IMR-90 (cell line): ENCODE measurements around the gene ZNF77. TPM values are rescaled to one million over a fixed set of nuclear protein-coding genes. Genes with fewer than 3 reads are reported as not detected.

Source experiments
- ATAC-seq: fragments of 200-7000 bp; cut with Tn5 transposase; 2 replicates; pipeline ENCODE4 v1.9.1; 2020; ENCODE audit warnings: low read depth, mild to moderate bottlenecking, moderate library complexity
- BruUV-seq: library from RNA; stranded (reverse); fragments of 400-500 nt; replicated peaks from 2 replicates; lab custom pipeline; 2021; lab: Mats Ljungman, UMichigan
- CTCF ChIA-PET: fragments of 300-600 bp; formaldehyde crosslinking; extraction: SDS; loops from one replicate; lab custom pipeline; 2021; ENCODE audit warnings: antibody characterized with exemption; lab: Yijun Ruan, JAX
- POLR2A ChIA-PET: fragments of 300-600 bp; sonication (Branson Sonifier 250); formaldehyde crosslinking; loops from one replicate; lab custom pipeline; 2022; ENCODE audit warnings: antibody characterized with exemption; ENCODE audit not compliant: unreplicated experiment; lab: Charles Lee
- DNase-seq: peaks from one replicate; pipeline ENCODE4 v3.0.0; 2013
- H2AFZ ChIP-seq: replicated peaks from 2 replicates; pipeline ENCODE3; 2013; ENCODE audit warnings: low read length, mild to moderate bottlenecking; ENCODE audit not compliant: poor library complexity
- H2AK5ac ChIP-seq: 2 replicates; pipeline ENCODE4 v1.6.1; 2013; ENCODE audit warnings: low read depth, low read length, inconsistent platforms
- H2AK9ac ChIP-seq: replicated peaks from 2 replicates; pipeline ENCODE3; 2013; ENCODE audit warnings: mild to moderate bottlenecking, low read depth, low read length, moderate library complexity; ENCODE audit not compliant: poor library complexity
- H2BK120ac ChIP-seq: 2 replicates; pipeline ENCODE4 v1.6.1; 2013; ENCODE audit warnings: low read depth, low read length, inconsistent platforms
- H2BK15ac ChIP-seq: 3 replicates; pipeline ENCODE4 v1.6.1; 2013; ENCODE audit warnings: low read depth, low read length, inconsistent platforms
- H2BK20ac ChIP-seq: 2 replicates; pipeline ENCODE4 v1.6.1; 2013; ENCODE audit warnings: low read depth, mild to moderate bottlenecking, inconsistent platforms, low read length, moderate library complexity
- H2BK5ac ChIP-seq: 2 replicates; pipeline ENCODE4 v1.6.1; 2013; ENCODE audit warnings: mild to moderate bottlenecking, low read depth, low read length, inconsistent platforms; ENCODE audit not compliant: poor library complexity, severe bottlenecking
- H3K14ac ChIP-seq: replicated peaks from 2 replicates; pipeline ENCODE4 v1.6.1; 2013; ENCODE audit warnings: low read depth, low read length, inconsistent platforms
- H3K18ac ChIP-seq: 2 replicates; pipeline ENCODE4 v1.6.1; 2013; ENCODE audit warnings: low read depth, low read length, control low read depth
- H3K23ac ChIP-seq: 2 replicates; pipeline ENCODE4 v1.6.1; 2013; ENCODE audit warnings: low read depth, low read length, inconsistent platforms
- H3K27ac ChIP-seq: 2 replicates; pipeline ENCODE4 v1.5.1; 2013; ENCODE audit warnings: mild to moderate bottlenecking, control low read depth, low read length; ENCODE audit not compliant: insufficient read depth
- H3K27me3 ChIP-seq: 2 replicates; pipeline ENCODE4 v1.6.1; 2013; ENCODE audit warnings: low read length; ENCODE audit not compliant: control insufficient read depth, insufficient read depth
- H3K36me3 ChIP-seq: 2 replicates; pipeline ENCODE4 v1.6.1; 2013; ENCODE audit warnings: low read length, mixed read lengths; ENCODE audit not compliant: control insufficient read depth, insufficient read depth
- H3K4ac ChIP-seq: 2 replicates; pipeline ENCODE4 v1.6.1; 2013; ENCODE audit warnings: low read depth, low read length, inconsistent platforms
- H3K4me1 ChIP-seq: 2 replicates; pipeline ENCODE4 v1.6.1; 2013; ENCODE audit warnings: low read length, mixed read lengths; ENCODE audit not compliant: control insufficient read depth, insufficient read depth
- H3K4me2 ChIP-seq: 2 replicates; pipeline ENCODE4 v1.6.1; 2013; ENCODE audit warnings: low read depth, mild to moderate bottlenecking, control low read depth, low read length, moderate library complexity
- H3K4me3 ChIP-seq: 2 replicates; pipeline ENCODE4 v1.5.1; 2013; ENCODE audit warnings: low read depth, mild to moderate bottlenecking, control low read depth, low read length, moderate library complexity; ENCODE audit not compliant: insufficient read depth
- H3K56ac ChIP-seq: 2 replicates; pipeline ENCODE4 v1.6.1; 2013; ENCODE audit warnings: low read length, inconsistent platforms; ENCODE audit not compliant: insufficient read depth; ENCODE audit errors: extremely low read depth
- H3K79me1 ChIP-seq, 2 experiments: 2 replicates each; pipeline ENCODE4 v1.6.1; 2013; ENCODE audit warnings: low read length in 2 of 2, inconsistent platforms in 1 of 2, low read depth in 1 of 2
- H3K9ac ChIP-seq: 2 replicates; pipeline ENCODE4 v1.6.1; 2013; ENCODE audit warnings: low read depth, low read length, control low read depth
- H3K9me1 ChIP-seq: 2 replicates; pipeline ENCODE4 v1.6.1; 2013; ENCODE audit warnings: low read length, inconsistent platforms; ENCODE audit not compliant: insufficient read depth
- H3K9me3 ChIP-seq: 2 replicates; pipeline ENCODE4 v1.6.1; 2013; ENCODE audit warnings: low read length; ENCODE audit not compliant: control insufficient read depth, insufficient read depth
- H4K20me1 ChIP-seq: 2 replicates; pipeline ENCODE4 v1.6.1; 2013; ENCODE audit warnings: low read length, inconsistent platforms; ENCODE audit not compliant: insufficient read depth
- H4K5ac ChIP-seq: 2 replicates; pipeline ENCODE4 v1.6.1; 2013; ENCODE audit warnings: mild to moderate bottlenecking, low read depth, low read length, control low read depth
- H4K8ac ChIP-seq, 2 experiments: 2 replicates each; pipeline ENCODE4 v1.6.1; 2013; ENCODE audit warnings: low read depth in 2 of 2, low read length in 2 of 2, control low read depth in 1 of 2, inconsistent platforms in 1 of 2
- H4K91ac ChIP-seq: 2 replicates; pipeline ENCODE4 v1.6.1; 2013; ENCODE audit warnings: low read depth, low read length, inconsistent platforms; ENCODE audit not compliant: insufficient read depth
- NFE2L2 ChIP-seq: fragments of 150-350 bp; IDR thresholded peaks from 2 replicates; pipeline ENCODE4 v1.6.1; 2016; ENCODE audit warnings: low read depth, mild to moderate bottlenecking, low read length
- RCOR1 ChIP-seq: IDR thresholded peaks from 2 replicates; pipeline ENCODE4 v1.6.1; 2012; ENCODE audit warnings: mild to moderate bottlenecking, low read length, improper control_type of control experiment; ENCODE audit not compliant: insufficient replicate concordance
- RFX5 ChIP-seq: IDR thresholded peaks from 2 replicates; pipeline ENCODE4 v1.8.0; 2012; ENCODE audit warnings: low read depth, mild to moderate bottlenecking, low read length, moderate library complexity
- WGBS, 2 experiments: methylation state at CpG; one replicate each; pipeline versions ENCODE4 v1.1.5 to v1.1.7; 2013; ENCODE audit warnings: missing lambda C conversion rate in 2 of 2; ENCODE audit not compliant: insufficient read length in 1 of 2; ENCODE audit errors: extremely low coverage in 2 of 2; 5-methylcytosine and 5-hydroxymethylcytosine counted together
- dilution Hi-C: fragments of 300-500 bp; cut with HindIII; formaldehyde crosslinking; loops from one replicate; pipeline ENCODE4 v1.14.3; 2018; ENCODE audit warnings: low sequenced_read_pairs; ENCODE audit not compliant: unreplicated experiment
- in situ Hi-C: fragments of 300-500 bp; cut with MboI; formaldehyde crosslinking; loops from 3 replicates; pipeline ENCODE4 v1.14.3; 2019; ENCODE audit warnings: low sequenced_read_pairs, inconsistent platforms, mixed read lengths
- intact Hi-C: fragments of 100-400 bp; cut with micrococcal nuclease; formaldehyde crosslinking; loops from 2 replicates; pipeline ENCODE4 v1.10.0; 2022
- polyA plus RNA-seq, 3 experiments: library from polyadenylated mRNA; depleted of rRNA; stranded (reverse); fragments of >200 nt; gene quantifications; 2 replicates each; pipeline ENCODE4 v1.2.3, GENCODE V29; 2012; ENCODE audit warnings: low replicate concordance in 1 of 3
- total RNA-seq: library from RNA; depleted of rRNA; stranded (reverse); fragments of >200 nt; gene quantifications from 2 replicates; pipeline ENCODE4 v1.2.3, GENCODE V29; 2012
- TF ChIP-seq, protein P1 (sequence below): fragments of 150-350 bp; IDR thresholded peaks from 2 replicates; pipeline ENCODE4 v1.6.1; 2017; ENCODE audit warnings: mild to moderate bottlenecking, antibody characterized with exemption, low read length, low read depth

Gene ZNF77
- total and polyA plus RNA-seq, 2 of the 4 experiments (the other 2 are of a cell fraction): 3.6 to 6.5 TPM

DNA sequence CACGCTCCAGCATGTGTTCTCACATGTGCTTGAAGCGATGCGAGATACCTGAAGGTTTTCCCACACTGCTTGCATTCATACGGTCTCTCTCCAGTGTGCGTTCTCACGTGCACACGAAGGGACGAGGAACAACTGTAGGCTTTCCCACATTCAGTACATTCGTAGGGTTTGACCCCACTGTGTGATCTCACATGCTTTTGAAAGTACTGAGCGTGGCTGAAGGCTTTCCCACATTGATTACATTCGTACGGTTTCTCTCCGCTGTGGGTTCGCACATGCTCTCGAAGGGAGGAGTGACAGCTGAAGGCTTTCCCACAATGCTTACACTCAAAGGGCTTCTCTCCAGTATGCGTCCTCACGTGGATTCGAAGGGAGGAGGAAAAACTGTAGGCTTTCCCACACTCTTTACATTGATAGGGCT, 11.3 kb downstream of the ZNF77 start:
- Histone ChIP-seq H2AK9ac (no peak overlapping the region), H3K4me1 (no peaks in the 10 kb centered on the region), H2AK5ac (no peak overlapping the region), H4K8ac (no peak overlapping the region), H3K36me3 (peaks cover 35% of the 10 kb centered on the region), H3K4ac (no peak overlapping the region), H3K56ac (no peak overlapping the region), H3K4me3 (no peak overlapping the region), H3K14ac (no peak overlapping the region), H3K9me1 (no peaks in the 10 kb centered on the region), H3K27ac (no peak overlapping the region), H2BK5ac (no peak overlapping the region), H3K4me2 (no peak overlapping the region), H2BK20ac (no peak overlapping the region), H3K79me1 (no peaks in the 10 kb centered on the region), H2BK120ac (no peak overlapping the region), H2BK15ac (no peak overlapping the region), H3K27me3 (no peaks in the 10 kb centered on the region), H4K20me1 (no peaks in the 10 kb centered on the region), H3K9me3 (peaks cover 50% of the 10 kb centered on the region), H3K9ac (no peak overlapping the region), H2AFZ (no peak overlapping the region), H4K5ac (no peak overlapping the region), H4K91ac (no peak overlapping the region), H3K18ac (no peak overlapping the region), H3K23ac (no peak overlapping the region)
- DNase-seq (no peak), ATAC-seq (no peak)
- intact Hi-C loops (no loop called here), in situ Hi-C loops (no loop called here), dilution Hi-C loops (no loop called here)
- WGBS, 2 experiments: 99% methylated on average over 12 of the region's 18 CpGs; no CpG with 5 or more reads in 1 of the 2 experiments
- ChIA-PET CTCF (no interaction called here), POLR2A (no interaction called here)
- BruUV-seq: no TSS peak
- TF ChIP-seq, protein P1, sequence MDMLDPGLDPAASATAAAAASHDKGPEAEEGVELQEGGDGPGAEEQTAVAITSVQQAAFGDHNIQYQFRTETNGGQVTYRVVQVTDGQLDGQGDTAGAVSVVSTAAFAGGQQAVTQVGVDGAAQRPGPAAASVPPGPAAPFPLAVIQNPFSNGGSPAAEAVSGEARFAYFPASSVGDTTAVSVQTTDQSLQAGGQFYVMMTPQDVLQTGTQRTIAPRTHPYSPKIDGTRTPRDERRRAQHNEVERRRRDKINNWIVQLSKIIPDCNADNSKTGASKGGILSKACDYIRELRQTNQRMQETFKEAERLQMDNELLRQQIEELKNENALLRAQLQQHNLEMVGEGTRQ: no peak
- TF ChIP-seq NFE2L2: no peak
- peak; percentile 54 for TF ChIP-seq RCOR1
- no peak for TF ChIP-seq RFX5
